CD4-positive, alpha-beta T cell treated with Interleukin-6 at 100 ng/mL for 8 hours (primary cell): Measurements from ENCODE around the gene PYCR2.
"Not testable (repeated sequence)": the region's sequence is repeated elsewhere in the genome, so short reads cannot be mapped to it uniquely, and the experiment has no call there.

Source experiments
- DNase-seq: peaks from one replicate; pipeline ENCODE4 v3.0.0-alpha.2; 2020; ENCODE audit warnings: mixed read lengths, low spot score

PYCR2 gene

GRCh38 chr1:225923692-225924555 is at the start of gene PYCR2:
TSS of gene PYCR2 (minus strand) at chr1:225924250. CDS start at chr1:225924110, 140 bp downstream.
- peak; percentile 95 for DNase-seq

- no peak for DNase-seq
Observed at GRCh38 chr1:225973158-225973557, 49.1 kb upstream of the PYCR2 start.

GRCh38 chr1:225972344-225973152 is 48.5 kb upstream of the PYCR2 start:
- no peak for DNase-seq

- not testable (repeated sequence) for DNase-seq
Observed at GRCh38 chr1:225970592-225971157, 46.6 kb upstream of the PYCR2 start.

GRCh38 chr1:225969751-225970150 is 45.7 kb upstream of the PYCR2 start:
- not testable (repeated sequence) for DNase-seq

GRCh38 chr1:225965231-225965630 is 41.2 kb upstream of the PYCR2 start:
- DNase-seq = no peak

GRCh38 chr1:225963735-225964530 is 39.9 kb upstream of the PYCR2 start:
- no peak for DNase-seq

- peak; percentile 40 for DNase-seq
Observed at GRCh38 chr1:225962440-225962975, 38.5 kb upstream of the PYCR2 start.

GRCh38 chr1:225961659-225962439 is 37.8 kb upstream of the PYCR2 start:
- no peak for DNase-seq

GRCh38 chr1:225958041-225958440 is 34.0 kb upstream of the PYCR2 start:
- no peak for DNase-seq

- no peak for DNase-seq
Observed at GRCh38 chr1:225954753-225955152, 30.7 kb upstream of the PYCR2 start.

- no peak for DNase-seq
Observed at GRCh38 chr1:225953315-225953714, 29.3 kb upstream of the PYCR2 start.

- no peak for DNase-seq
Observed at GRCh38 chr1:225950905-225951497, 27.0 kb upstream of the PYCR2 start.

GRCh38 chr1:225949041-225949440 is 25.0 kb upstream of the PYCR2 start:
- no peak for DNase-seq

GRCh38 chr1:225946803-225947202 is 22.8 kb upstream of the PYCR2 start:
- DNase-seq = no peak

- no peak for DNase-seq
Observed at GRCh38 chr1:225946082-225946620, 22.1 kb upstream of the PYCR2 start.

GRCh38 chr1:225945564-225945963 is 21.5 kb upstream of the PYCR2 start:
- no peak for DNase-seq

- DNase-seq = no peak
Observed at GRCh38 chr1:225944951-225945350, 20.9 kb upstream of the PYCR2 start.

- no peak for DNase-seq
Observed at GRCh38 chr1:225944387-225944786, 20.3 kb upstream of the PYCR2 start.

GRCh38 chr1:225943582-225943981 is 19.5 kb upstream of the PYCR2 start:
- no peak for DNase-seq
